ENCODE results near the gene RNF130.

- TF ChIP-seq CTCF (IDR thresholded peaks at IDR 0.05) (no peak), POLR2A (IDR thresholded peaks at IDR 0.05) (no peak), POLR2AphosphoS5 (IDR thresholded peaks at IDR 0.05) (peak in 1 of 4 donors; percentile 9)
Observed at GRCh38 chr5:180053061-180053602, 18.4 kb downstream of the RNF130 start.
